GM12874 (cell line): ENCODE measurements around the gene ASAP2.

ENCODE experiments used
- CTCF ChIP-seq: IDR thresholded peaks from 2 replicates; pipeline ENCODE4 v1.5.1; 2011; ENCODE audit warnings: low read depth, mild to moderate bottlenecking, control low read depth, low read length, moderate library complexity; ENCODE audit not compliant: insufficient read depth

Gene ASAP2

GRCh38 chr2:9258953-9259399 lies 52.4 kb downstream of the ASAP2 start:
- no peak for TF ChIP-seq CTCF

GRCh38 chr2:9260464-9260918 lies 53.9 kb downstream of the ASAP2 start:
- no peak for TF ChIP-seq CTCF

GRCh38 chr2:9261231-9261883 lies 54.7 kb downstream of the ASAP2 start:
- no peak for TF ChIP-seq CTCF

- no peak for TF ChIP-seq CTCF
Observed at GRCh38 chr2:9262671-9263171, 56.1 kb downstream of the ASAP2 start.

GRCh38 chr2:9263428-9263827 lies 56.8 kb downstream of the ASAP2 start:
- TF ChIP-seq CTCF = no peak

DNA sequence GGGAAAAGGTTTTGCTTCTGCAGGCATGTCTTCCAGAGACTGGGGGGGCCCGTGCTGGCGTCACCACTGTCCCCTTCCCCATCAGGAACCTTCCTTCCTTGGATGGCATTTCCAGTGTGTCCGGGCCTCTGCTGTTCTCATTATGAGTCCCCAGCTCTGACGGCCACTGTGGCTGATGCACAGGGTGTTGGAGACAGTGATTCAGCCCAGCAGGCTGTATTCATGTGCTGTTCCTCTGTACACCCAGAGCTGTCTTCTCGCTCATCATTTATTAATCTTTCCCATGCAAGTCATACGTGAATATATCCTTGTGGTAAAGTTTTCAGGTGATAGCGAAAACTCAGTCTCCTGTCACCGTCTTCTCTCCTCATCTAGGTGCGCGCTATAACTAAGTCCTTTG lies 57.7 kb downstream of the ASAP2 start:
- no peak for TF ChIP-seq CTCF

DNA sequence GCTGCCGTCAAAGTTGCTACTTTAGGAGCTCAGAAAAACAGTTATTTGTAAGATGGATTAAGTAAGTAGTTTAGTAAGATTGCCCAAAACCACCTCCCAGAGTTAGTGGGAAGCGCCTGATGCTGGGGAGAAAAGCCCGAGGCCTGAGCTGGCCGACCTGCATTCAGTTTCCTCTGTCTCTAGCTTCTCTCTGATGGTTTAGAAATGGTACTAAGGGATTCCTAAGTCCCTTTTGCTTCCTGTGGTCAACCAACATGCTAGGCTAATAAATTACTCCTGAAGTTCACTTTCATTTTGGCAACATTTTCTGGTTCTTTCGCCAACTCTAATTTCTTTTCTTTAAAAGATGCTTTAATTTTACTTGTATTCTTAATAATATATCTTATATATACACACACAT lies 60.1 kb downstream of the ASAP2 start:
- TF ChIP-seq CTCF = no peak
